HG03565 (cell line): ENCODE data around the gene FAM110D.

Source experiments
- ATAC-seq: cut with Tn5 transposase; IDR thresholded peaks from one replicate; pipeline ENCODE4 v1.9.1; 2021; ENCODE audit warnings: mild to moderate bottlenecking, moderate library complexity; ENCODE audit not compliant: unreplicated experiment

The FAM110D gene

GRCh38 chr1:26184086-26184485 is 25.2 kb downstream of the FAM110D start:
- ATAC-seq: no peak

DNA sequence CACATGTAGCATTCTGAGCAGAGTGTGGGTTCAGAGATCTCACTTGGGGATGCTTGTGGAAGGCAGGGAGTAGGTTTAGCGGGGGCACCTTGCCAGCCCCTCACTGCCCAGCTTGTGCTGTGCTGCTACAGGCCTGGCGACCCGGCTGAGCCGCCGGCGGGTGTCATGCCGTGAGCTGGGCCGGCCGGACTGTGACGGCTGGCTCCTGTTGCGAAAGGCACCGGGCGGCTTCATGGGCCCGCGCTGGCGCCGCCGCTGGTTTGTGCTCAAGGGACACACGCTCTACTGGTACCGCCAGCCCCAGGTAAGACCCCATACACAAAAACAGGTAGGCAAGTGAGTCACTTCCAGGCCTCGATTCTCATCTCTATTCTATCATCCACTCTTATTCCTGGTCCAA is 26.0 kb downstream of the FAM110D start:
- no peak for ATAC-seq

DNA sequence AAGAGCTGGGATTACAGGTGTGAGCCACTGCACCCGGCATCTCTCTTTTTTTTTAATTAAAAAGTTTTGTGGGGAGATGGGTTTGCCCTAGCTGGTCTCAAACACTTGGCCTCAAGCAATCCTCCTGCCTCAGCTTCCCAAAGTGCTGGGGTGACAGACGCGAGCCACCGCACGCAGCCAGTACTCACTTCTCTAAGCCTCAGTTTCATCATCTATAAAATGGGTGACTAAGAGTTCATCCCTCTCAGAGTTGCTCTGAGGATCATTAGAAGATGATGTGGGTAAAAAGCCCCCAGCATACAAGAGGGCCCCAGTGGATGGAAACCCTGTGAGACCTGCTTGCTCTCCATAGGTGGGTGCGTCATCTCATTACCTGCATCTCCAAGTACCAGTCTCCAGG is 29.0 kb downstream of the FAM110D start:
- no peak for ATAC-seq

- no peak for ATAC-seq
These were observed 29.6 kb downstream of the FAM110D start for GRCh38 chr1:26188477-26188876.

DNA sequence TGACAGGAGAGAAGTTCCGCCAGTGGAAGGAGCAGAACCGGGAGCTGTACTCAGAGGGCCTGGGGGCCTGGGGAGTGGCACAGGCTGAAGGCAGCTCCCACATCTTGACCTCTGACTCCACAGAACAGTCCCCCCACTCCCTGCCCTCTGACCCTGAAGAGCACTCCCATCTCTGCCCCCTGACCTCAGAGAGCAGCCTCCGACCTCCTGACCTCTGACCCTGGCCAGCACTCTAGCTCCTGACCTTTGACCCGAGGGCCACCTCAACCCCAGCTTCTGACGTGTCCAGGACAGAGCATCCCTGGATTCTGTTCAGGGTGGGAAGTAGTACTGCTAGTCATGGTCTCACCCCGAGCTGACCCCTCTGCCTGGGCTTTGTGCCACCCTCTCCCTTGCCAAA is 30.5 kb downstream of the FAM110D start:
- no peak for ATAC-seq

GRCh38 chr1:26189751-26190275 is 30.9 kb downstream of the FAM110D start:
- ATAC-seq: no peak

DNA sequence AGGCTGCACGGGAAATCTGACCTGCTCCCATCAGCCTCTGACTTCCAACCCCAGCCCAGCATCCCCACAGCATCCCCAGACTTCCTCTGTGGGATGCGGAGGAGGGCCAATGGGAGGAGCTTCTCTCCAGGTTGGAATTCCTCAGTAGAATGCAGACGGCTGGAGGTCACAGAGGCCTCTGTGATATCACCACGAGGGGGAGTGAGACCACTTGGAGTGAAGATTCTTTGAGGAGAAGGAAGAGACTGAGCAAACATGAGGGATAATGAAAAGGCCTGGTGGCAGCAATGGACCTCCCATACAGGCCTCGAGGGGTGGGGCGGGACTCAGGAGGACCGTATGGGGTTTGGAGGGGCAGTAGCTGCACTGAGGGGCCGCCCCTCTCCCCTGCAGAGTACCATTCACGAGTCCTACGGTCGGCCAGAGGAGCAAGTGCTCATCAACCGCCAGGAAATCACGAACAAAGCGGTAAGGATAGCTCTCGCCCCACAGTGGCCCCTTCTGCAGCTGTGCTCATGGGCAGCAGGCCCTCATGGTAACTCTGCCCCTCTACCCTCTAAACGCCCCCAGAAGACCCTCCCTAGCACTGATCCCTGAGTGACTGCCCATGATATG is 31.6 kb downstream of the FAM110D start, which contains the start of gene CATSPER4:
Gene CATSPER4, plus strand, starts transcription at position 230 of the 615 bp plus-strand sequence. Its CDS starts 26 bp downstream, at position 256.
- ATAC-seq: no peak

DNA sequence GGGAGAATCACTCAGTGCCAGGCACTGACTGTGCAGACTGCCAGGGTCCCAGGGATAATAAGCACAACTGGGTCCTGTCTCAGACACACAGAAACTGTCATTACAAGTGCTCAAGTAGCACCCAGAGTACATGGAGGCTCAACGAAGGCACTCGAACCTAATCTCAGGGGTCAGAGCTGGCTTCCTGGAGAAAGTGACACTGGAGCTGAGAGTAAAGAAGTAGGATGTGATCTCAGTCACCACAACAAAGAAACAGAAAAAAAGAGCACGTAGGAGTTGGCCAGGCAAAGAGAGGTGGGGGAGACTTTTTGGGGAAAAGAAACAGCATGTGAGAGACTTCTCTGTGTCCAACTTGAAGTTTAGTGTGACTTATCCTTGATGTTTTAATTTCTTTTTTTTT is 32.9 kb downstream of the FAM110D start:
- no peak for ATAC-seq

- no peak for ATAC-seq
These were observed 36.9 kb downstream of the FAM110D start for GRCh38 chr1:26195805-26196204.

- ATAC-seq: no peak
These were observed 38.4 kb downstream of the FAM110D start for GRCh38 chr1:26197301-26197700.

DNA sequence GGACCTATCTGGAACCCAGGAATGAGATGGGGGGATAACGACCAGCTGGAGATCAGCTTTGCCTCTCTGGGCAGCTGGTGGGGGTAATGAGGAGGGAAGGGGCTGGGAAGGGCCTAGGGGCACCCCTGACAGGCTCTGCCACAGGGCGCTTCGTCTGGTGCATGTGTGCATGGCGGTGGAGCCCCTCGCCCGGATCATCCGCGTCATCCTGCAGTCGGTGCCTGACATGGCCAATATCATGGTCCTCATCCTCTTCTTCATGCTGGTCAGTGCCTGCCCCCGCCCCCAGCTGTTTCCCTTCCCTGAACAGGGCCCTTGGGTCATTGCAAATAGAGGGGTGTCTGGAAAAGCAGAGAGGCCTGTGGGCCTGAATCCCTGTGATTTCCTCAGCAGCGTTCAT is 38.9 kb downstream of the FAM110D start:
- ATAC-seq: no peak

DNA sequence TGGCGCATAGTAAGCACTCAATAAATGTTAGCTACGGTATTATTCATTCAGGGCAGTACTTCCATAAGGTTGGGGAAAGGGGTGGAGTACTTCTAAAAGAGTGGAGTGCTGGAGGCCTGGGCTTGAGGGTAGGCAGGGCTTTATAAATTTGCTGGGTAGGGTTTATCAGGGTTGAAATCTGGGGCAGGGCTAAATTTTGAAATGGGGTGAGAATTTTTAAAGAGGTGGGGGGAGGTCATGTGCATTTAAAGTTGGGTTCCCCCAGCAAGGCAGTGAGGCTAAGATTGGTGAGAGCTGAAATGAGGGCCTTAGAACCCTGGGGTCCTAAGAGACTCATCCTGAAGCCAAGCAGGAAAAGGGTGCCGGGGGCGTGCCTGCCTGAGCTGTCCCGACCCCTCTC is 41.5 kb downstream of the FAM110D start:
- ATAC-seq: no peak

GRCh38 chr1:26203642-26204318 is 44.9 kb downstream of the FAM110D start:
- no peak for ATAC-seq

DNA sequence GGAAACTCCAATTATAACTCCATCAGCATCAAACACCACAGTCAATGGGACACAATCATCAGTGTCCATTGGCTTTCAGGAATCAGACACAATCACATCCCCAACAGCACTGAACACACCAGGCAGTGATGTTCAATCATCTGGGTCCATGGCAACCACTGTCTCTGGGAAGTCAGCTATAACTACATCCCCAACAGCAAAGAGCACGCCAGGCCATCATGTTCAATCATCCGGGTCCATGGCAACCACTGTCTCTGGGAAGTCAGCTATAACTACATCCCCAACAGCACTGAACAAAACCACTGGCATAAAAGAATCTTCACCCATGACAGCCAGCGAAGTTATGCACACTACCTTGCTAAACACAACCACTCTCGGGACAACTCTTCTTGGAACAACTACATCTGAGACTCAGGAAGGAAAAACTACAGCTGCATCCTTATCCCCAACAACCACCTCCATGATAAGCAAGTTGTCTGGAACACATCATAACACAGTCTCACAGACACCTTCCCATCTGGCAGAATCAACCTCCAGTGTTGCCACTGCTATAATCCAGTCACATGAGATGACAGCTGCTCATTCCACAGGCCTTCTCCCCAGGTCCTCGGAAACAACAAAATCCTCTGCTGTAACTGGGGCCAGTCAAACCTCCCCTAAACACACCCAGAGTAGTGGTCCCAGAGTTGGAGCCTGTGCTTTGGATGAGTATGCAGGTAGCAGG is 51.4 kb downstream of the FAM110D start:
- no peak for ATAC-seq

DNA sequence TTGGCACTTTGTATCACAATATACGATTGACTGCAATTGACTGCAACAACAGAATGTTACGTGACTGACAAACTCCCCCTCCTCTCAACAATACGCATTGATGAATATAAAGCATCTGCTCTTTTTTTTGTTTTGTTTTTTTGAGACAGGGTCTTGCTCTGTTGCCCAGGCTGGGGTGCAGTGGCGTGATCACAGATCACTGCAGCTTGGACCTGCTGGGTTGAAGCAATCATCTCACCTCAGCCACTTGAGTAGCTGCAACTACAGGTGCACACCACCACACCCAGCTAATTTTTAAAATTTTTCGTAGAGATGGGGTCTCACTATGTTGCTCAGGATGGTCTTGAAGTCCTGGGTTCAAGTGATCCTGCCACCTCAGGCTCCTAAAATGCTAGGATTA is 53.8 kb downstream of the FAM110D start:
- no peak for ATAC-seq

GRCh38 chr1:26213335-26213905 is 54.5 kb downstream of the FAM110D start:
- ATAC-seq: no peak
